Vagina (tissue), 2 donors: ENCODE results near the gene OR4D11. TPM values are rescaled to one million over a fixed set of nuclear protein-coding genes. Genes with fewer than 3 reads are reported as not detected.

ENCODE experiments used
- DNase-seq, 2 donors: peaks; one replicate each; pipeline ENCODE4 v3.0.0-alpha.2; 2017; ENCODE audit errors: extremely low spot score in 2 of 2
- H3K27ac ChIP-seq: fragments of 200-600 bp; sonication (generic); one replicate; pipeline ENCODE4 v1.5.1; 2019
- H3K27me3 ChIP-seq: fragments of 200-600 bp; sonication (generic); one replicate; pipeline ENCODE4 v1.5.1; 2019
- H3K36me3 ChIP-seq, 2 donors: fragments of 200-600 bp; sonication (generic); one replicate each; pipeline ENCODE4 v1.5.1; 2017 to 2019
- H3K4me1 ChIP-seq: fragments of 200-600 bp; sonication (generic); one replicate; pipeline ENCODE4 v1.5.1; 2019
- H3K4me3 ChIP-seq, 2 donors: fragments of 200-600 bp; sonication (generic); 1 replicate in 1 of 2; 2 replicates in 1 of 2; pipeline ENCODE4 v1.5.1; 2016 to 2019
- H3K9me3 ChIP-seq: fragments of 200-600 bp; sonication (generic); one replicate; pipeline ENCODE4 v1.5.1; 2019
- POLR2A ChIP-seq, 2 donors: fragments of 450-650 bp; IDR thresholded peaks; one replicate each; pipeline ENCODE4 v1.6.1; 2017; ENCODE audit warnings: antibody characterized with exemption in 2 of 2, mild to moderate bottlenecking in 2 of 2, moderate library complexity in 2 of 2
- POLR2AphosphoS5 ChIP-seq, 2 donors: sonication (generic); formaldehyde crosslinking; IDR thresholded peaks; one replicate each; pipeline ENCODE4 v1.9.0; 2017; ENCODE audit warnings: antibody characterized with exemption in 2 of 2, mild to moderate bottlenecking in 2 of 2, low read depth in 1 of 2; ENCODE audit not compliant: insufficient read depth in 1 of 2
- intact Hi-C: fragments of 100-400 bp; cut with DNase I; formaldehyde crosslinking; loops from one replicate; pipeline ENCODE4 v1.15.1; 2023
- total RNA-seq: library from RNA; depleted of rRNA; stranded (reverse); fragments of >200 nt; gene quantifications from one replicate; pipeline ENCODE4 v1.2.3, GENCODE V29; 2016
- TF ChIP-seq, protein P1 (sequence below), 3 experiments: fragments of 450-650 bp in 2 of 3; fragments of 200-600 bp in 1 of 3; sonication (generic) in 1 of 3; IDR thresholded peaks; one replicate each; pipeline ENCODE4 v1.5.1; 2017 to 2019; ENCODE audit warnings: antibody characterized with exemption in 3 of 3, mild to moderate bottlenecking in 2 of 3, moderate library complexity in 2 of 3

Gene OR4D11
- total RNA-seq, 1 donor from 2014 or later, result not detected

DNA sequence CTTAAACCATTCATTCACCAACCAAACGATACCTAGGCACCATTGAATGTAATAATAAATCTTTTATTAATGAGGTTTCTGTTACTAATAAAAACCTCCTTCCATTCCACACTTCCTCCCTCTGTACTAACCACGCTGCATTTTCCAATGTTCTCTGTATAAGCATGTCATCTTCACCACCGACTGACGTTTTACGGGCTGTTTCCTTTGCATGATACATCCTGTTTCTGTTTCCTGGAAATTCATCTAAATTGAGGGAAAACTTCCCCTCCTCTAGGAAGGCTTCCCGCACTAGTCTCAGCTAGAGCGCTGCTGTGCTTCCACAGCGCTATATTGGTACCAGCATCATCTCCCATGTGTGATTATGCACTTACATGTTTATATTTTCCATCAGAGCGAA, 28.2 kb upstream of the OR4D11 start:
- TF ChIP-seq, protein P1, sequence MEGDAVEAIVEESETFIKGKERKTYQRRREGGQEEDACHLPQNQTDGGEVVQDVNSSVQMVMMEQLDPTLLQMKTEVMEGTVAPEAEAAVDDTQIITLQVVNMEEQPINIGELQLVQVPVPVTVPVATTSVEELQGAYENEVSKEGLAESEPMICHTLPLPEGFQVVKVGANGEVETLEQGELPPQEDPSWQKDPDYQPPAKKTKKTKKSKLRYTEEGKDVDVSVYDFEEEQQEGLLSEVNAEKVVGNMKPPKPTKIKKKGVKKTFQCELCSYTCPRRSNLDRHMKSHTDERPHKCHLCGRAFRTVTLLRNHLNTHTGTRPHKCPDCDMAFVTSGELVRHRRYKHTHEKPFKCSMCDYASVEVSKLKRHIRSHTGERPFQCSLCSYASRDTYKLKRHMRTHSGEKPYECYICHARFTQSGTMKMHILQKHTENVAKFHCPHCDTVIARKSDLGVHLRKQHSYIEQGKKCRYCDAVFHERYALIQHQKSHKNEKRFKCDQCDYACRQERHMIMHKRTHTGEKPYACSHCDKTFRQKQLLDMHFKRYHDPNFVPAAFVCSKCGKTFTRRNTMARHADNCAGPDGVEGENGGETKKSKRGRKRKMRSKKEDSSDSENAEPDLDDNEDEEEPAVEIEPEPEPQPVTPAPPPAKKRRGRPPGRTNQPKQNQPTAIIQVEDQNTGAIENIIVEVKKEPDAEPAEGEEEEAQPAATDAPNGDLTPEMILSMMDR (IDR thresholded peaks at IDR 0.05), result no peak
- TF ChIP-seq POLR2AphosphoS5 (IDR thresholded peaks at IDR 0.05; ENCODE audit: insufficient read depth in 1 of 2, low read depth in 1 of 2), result no peak
- no peak for TF ChIP-seq POLR2A (IDR thresholded peaks at IDR 0.05)
- Histone ChIP-seq H3K9me3 (no peaks in the 10 kb centered on the region), H3K4me3 (no peak overlapping the region), H3K27me3 (no peaks in the 10 kb centered on the region), H3K27ac (no peak overlapping the region), H3K36me3 (no peaks in the 10 kb centered on the region), H3K4me1 (no peaks in the 10 kb centered on the region)
- no peak for DNase-seq
- intact Hi-C loops, result no loop called here

DNA sequence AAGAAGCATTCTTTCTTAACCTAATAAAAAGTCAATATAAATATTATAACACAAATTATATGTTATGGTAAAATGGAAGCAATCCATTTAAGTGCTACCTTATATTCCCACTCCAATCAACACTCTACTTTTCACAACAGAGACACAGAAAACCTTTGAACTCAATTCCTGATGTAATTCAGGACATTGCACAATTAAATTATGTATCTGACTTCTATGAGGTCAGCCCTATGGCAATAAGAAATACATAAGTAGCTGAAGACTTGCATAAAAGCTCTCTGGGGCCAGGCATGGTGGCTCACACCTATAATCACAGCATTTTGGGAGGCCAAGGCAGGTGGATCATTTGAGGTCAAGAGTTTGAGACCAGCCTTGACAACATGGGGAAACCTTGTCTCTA, 23.5 kb upstream of the OR4D11 start:
- Histone ChIP-seq H3K36me3 (no peaks in the 10 kb centered on the region), H3K27ac (no peak overlapping the region), H3K4me3 (no peak overlapping the region), H3K27me3 (no peaks in the 10 kb centered on the region), H3K9me3 (no peaks in the 10 kb centered on the region), H3K4me1 (no peaks in the 10 kb centered on the region)
- DNase-seq, result no peak
- intact Hi-C loops, result no loop called here
- TF ChIP-seq POLR2AphosphoS5 (IDR thresholded peaks at IDR 0.05; ENCODE audit: insufficient read depth in 1 of 2, low read depth in 1 of 2) (no peak), POLR2A (IDR thresholded peaks at IDR 0.05) (no peak)
- TF ChIP-seq, protein P1 (IDR thresholded peaks at IDR 0.05), result no peak

DNA sequence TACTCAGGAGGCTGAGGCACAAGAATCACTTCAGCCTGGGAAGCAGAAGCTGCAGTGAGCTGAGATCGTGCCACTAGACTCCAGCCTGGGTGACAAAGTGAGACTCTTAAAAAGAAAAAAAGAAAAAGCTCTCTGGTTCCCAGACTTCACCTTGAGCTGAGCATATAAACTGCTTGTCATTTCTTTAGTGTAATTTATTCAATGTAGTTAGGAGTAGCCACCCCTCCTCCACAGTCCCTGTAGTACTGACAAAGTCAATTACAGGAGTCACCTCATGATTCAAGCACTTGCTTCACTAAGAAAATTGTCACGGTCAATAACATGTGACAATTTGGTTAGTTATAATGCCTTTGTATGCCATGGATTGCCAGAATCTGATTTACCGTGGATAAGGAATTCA, 23.0 kb upstream of the OR4D11 start:
- Histone ChIP-seq H3K4me3 (no peak overlapping the region), H3K9me3 (no peaks in the 10 kb centered on the region), H3K4me1 (no peaks in the 10 kb centered on the region), H3K27ac (no peak overlapping the region), H3K27me3 (no peaks in the 10 kb centered on the region), H3K36me3 (no peaks in the 10 kb centered on the region)
- intact Hi-C loops, result no loop called here
- no peak for DNase-seq
- TF ChIP-seq POLR2A (IDR thresholded peaks at IDR 0.05) (no peak), POLR2AphosphoS5 (IDR thresholded peaks at IDR 0.05; ENCODE audit: insufficient read depth in 1 of 2, low read depth in 1 of 2) (no peak)
- TF ChIP-seq, protein P1 (IDR thresholded peaks at IDR 0.05), result no peak

DNA sequence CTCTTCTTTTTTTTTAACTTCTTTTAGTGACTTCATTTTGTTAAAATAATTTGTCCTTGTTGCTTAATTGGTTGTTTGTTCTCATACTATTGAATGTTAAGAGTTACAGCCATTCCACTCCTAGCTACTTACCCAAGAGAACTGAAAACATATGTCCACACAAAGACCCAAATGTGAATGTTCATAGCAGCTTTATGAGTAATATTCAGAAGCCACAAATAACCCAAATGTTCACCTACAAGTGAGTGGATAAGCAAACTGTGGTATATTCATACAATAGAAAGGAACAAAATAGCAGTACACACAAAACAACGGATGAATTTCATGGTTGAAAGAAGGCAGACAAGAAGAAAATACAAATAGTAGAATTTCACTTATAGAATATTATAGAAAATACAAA, 1.4 kb upstream of the OR4D11 start:
- Histone ChIP-seq H3K4me1 (no peaks in the 10 kb centered on the region), H3K27ac (no peak overlapping the region), H3K36me3 (no peaks in the 10 kb centered on the region), H3K9me3 (no peaks in the 10 kb centered on the region), H3K4me3 (no peak overlapping the region), H3K27me3 (no peaks in the 10 kb centered on the region)
- TF ChIP-seq, protein P1 (IDR thresholded peaks at IDR 0.05), result no peak
- intact Hi-C loops, result no loop called here
- no peak for DNase-seq

DNA sequence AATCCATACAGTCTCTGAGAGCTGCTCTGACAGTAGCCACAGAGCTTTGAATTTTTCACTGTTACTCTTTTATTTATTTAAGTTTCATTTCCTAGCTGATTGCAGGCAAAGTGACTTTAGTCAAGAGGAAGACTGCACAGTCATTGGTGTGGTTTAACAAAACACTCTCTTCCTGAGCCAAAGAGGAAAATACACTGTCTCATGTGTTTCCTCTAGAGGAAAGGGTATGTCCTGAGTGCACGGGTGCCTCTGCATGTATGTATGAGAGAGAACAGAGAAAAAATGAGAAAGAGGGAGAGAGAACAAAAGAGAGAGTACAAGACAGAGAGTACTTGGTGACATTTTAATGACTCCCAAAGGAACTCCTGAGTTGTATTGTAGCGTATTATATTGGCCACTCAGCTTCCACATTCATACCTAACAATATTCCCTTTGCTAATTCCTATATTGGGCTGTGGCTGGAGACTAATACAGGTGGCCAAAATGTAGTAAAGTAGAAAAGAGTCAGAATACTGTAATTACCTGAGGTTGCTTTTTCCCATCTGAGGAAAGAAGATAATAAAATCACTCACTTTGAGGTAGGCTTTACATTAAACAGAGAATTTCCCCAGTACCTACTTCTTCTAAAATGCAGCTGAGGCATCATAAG, 7.7 kb downstream of the OR4D11 start, which contains the start of gene OR4D9:
Gene OR4D9, plus strand, starts transcription at position 599 of the 649 bp plus-strand sequence. CDS start 3,374 bp downstream, outside the sequence.
- TF ChIP-seq POLR2A (IDR thresholded peaks at IDR 0.05) (no peak), POLR2AphosphoS5 (IDR thresholded peaks at IDR 0.05; ENCODE audit: insufficient read depth in 1 of 2, low read depth in 1 of 2) (peak in 1 of 2 donors; percentile 28)
- TF ChIP-seq, protein P1 (IDR thresholded peaks at IDR 0.05), result no peak
- no peak within 1 kb of the TSS for H3K27ac ChIP-seq

More for the DNA sequence above, 7.7 kb downstream of the OR4D11 start, which contains the start of gene OR4D9:
- DNase-seq, result no peak
- Histone ChIP-seq H3K4me1 (no peaks in the 10 kb centered on the region), H3K36me3 (no peaks in the 10 kb centered on the region), H3K4me3 (no peak within 1 kb of the TSS), H3K9me3 (no peaks in the 10 kb centered on the region), H3K27me3 (no peaks in the 10 kb centered on the region)
- intact Hi-C loops, result no loop called here
